GM19193 (cell line): ENCODE data around the gene VRK2.

Experiments used
- POLR2A ChIP-seq: IDR thresholded peaks from 4 replicates; pipeline ENCODE4 v1.6.1; 2011; ENCODE audit not compliant: insufficient read depth, insufficient read length; ENCODE audit errors: extremely low read depth

Gene VRK2

DNA sequence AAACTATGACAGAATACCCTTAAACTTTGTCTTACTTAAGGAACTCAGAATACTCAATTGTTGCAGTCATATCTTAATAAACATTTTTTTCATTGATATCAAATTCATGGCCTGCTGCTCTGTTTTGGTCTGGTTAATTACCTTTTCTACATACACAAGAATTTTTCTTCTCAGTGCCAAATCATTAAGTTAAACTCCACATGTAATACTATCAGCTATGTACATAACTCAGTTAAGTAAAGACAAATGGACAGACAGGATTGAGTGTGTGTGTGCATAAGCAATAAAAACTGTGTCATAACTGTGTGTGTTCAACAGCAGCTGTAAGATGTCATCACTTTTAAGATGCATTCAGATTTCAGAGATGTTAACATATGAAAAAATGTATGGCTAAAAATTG is 34.4 kb downstream of the VRK2 start:
- TF ChIP-seq POLR2A = no peak

DNA sequence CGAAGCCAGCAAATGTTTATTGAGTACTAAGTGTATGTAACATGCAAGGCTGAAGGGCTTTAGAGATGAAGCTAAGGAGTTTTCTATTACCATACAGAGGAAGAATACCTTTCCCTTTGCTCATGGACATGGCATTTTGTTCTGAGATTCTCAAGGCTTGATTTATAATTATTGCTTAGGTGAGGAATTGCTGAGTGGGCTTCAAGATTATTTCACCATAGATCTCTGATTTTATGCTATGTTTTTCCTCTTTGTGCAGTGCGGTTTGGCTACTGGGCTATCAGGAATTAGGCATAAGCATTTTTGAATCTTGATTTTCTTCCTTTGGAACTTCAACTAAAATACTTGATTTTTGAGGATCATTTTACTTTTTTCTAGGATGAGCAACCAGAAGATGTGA is 42.5 kb downstream of the VRK2 start:
- no peak for TF ChIP-seq POLR2A

DNA sequence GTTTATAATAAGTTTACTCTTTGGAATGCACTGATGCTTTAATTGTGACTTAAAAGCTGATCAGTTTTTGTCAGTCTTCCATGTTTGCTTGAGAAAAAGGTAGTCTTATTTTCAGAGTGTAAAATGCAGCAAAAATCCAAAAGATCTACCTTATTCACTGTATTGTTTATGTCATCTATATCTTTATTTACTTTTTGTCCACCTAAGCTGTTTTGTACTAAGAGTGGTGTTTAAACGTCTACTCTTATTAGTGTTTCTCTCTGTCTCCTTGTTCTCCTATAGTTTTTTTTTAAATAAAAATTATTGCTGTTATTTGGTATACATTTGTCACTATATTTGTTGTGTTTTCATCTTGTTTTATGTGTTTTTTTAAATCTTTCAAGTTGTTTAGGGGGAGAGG is 50.4 kb downstream of the VRK2 start:
- TF ChIP-seq POLR2A = no peak

DNA sequence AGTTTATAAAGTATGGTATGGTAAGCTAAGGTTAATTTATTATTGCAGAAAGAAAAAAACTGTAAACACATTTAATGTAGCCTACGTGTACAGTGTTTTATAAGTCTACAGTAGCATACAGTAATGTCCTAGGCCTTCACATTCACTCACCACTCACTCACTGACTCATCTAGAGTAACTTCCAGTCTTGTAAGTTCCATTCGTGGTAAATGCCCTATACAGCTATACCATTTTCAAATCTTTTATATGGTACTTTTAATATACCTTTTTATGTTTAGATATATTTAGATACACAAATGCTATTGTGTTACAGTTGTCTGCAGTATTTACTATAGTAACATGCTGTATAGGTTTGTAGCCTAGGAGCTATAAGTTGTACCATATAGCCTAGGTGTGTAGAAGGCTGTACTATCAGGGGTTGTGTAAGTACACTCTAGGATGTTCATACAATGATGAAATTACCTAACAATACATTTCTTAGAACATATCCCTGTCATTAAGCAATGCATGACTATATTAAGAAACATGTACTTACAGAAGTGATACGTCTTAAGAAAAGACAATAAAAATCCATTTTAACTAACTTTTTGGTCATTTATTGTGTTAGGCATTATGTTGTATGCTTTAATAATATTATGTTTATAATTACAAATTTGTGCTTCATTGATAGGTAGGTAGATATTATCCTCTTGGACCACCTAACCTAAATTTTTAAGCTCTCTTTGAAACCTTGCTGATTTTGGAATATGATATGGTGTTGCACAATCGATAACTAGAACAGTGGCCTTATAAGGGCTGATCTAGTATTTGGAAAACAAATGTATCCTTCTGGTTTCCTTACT is 51.9 kb downstream of the VRK2 start:
- no peak for TF ChIP-seq POLR2A

DNA sequence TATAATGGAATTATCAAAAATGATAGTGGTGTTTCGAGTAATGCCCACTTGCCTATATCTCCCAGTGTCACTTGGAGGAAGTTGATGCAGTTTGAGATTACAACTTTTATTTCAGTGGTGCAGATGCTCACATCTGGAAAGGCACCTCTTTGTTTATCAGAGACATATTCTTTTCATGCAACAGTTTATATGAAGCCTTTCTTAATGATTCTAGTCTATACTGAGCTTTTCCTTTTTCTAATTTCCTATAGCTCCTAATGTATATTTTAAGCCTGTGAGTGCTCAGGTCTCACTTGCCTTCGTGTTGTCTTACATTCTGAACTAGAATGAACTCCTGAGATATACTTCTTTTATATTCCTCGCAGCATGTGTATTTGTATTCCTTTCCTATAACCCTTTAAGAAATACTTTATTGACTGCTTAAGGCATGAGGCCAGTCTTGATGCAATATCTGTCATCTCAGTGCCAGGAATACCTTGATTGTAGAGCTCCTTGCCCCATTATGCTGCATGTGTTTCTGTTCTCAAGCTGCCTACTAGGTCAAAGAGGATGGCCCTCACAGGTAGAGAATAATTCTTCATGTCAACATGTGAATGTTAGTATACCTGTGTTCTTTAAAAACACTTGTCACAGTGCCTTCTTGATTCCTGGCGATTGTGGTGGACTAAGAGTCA is 52.6 kb downstream of the VRK2 start:
- TF ChIP-seq POLR2A = no peak

DNA sequence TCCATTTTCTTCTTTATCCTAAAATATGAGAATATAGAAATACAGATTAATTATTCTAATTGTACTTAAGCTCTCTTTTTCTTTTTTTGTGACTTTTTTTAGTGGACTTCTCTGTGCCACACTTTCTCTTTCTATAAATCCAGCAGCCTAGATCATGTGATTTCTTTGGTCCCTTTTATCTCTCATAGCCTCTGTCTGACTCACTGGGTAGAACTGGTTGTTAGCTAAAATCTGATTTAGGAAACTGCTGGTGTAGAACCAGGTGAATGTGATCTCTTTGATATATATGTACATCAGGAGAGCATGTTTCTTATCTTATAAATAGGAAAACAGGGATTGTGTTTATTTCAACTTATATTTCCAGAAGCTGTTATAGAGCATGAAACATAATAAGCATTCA is 54.9 kb downstream of the VRK2 start:
- TF ChIP-seq POLR2A = no peak

DNA sequence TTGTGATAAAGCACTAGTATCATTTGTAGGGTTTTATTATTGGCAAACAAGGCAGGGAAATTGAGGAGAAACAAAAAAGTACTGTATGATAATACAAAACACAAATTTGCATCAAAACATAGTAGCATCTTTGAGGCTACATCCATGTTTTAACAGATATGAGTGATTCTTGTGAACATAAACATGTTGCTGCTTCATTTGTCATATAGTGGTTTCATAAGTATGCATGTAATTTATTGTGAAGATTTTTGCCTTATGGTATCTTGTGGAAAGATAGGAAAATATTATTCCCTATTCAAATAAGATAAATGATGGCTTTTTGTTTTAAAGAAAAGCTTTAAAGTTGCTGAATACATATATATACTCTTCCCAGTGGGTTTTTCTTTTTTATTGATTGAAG is 60.3 kb downstream of the VRK2 start:
- no peak for TF ChIP-seq POLR2A

DNA sequence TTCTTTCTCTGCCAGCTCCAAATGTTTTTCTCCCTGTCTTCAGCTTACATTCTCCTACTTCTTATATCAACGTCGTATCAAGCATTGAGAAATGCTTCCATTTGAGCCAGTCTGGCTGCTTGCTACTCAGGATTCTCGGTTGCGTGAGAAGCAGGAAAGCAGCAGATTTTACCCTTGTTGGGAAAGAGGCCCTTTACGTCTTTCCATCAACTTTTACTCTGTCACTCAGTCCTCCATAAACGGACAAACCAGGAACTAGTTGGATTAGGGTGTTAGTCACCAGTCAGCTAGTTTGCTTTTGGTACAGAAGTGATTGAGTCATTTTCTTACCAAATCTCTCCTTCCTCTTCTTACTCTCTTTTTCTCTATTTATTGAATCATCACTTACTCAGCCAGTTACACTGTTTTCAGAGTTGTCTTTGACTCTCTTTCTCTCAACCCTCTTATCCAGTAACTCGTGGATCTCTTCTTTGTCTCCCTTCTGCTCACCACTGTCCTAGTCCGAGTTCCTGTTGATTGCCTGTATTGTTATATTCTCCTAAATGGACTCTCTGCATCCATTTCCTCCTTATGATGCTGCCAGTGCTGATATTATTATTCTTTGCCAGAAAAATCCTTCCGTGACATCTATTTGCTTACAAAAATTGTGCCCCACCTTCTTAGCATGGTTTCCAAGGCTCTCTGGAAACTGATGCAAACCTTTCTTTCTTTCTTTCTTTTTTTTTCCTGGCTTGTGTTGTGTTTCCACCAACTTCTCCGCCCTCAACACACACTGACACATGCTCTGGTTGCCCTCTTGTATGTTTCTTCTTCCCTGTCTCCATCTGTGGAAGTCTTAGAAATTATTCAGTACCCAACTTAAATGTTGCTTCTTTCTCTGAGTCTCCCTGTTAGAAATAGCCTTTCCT is 61.5 kb downstream of the VRK2 start:
- TF ChIP-seq POLR2A = no peak

DNA sequence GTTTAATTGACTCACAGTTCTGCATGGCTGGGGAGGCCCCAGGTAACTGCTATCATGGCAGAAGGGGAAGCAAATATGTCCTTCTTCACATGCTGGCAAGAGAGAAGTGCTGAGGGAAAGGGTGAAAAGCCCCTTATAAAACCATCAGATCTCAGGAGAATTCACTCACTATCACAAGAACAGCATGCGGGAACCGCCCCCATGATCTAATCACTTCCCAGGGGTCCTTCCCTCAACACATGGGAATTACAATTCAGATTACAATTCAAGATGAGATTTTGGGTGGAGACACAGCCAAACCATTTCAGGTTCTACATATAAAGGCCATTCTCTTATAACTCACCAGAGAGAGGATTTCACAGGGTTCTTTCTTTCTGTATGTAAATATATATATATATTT is 62.9 kb downstream of the VRK2 start:
- no peak for TF ChIP-seq POLR2A

DNA sequence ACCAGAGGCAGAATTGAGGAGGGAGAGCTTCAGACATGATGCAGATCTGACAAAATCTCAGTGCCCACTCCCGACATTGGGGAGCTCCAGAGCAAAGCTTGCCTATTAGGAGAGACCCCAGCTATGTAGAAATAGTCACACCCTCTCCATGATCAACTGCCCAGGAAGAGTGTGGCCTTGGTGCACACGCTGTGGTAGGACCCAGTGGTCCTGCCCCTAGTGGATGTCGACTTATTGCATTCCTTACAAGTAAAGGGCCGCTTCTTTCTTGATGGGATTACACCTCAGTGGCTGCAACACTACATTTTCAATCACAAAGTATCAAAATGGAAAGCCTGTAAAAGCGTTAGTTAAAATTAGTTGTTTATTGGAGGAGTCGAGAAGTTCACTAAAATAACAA is 64.2 kb downstream of the VRK2 start:
- no peak for TF ChIP-seq POLR2A

DNA sequence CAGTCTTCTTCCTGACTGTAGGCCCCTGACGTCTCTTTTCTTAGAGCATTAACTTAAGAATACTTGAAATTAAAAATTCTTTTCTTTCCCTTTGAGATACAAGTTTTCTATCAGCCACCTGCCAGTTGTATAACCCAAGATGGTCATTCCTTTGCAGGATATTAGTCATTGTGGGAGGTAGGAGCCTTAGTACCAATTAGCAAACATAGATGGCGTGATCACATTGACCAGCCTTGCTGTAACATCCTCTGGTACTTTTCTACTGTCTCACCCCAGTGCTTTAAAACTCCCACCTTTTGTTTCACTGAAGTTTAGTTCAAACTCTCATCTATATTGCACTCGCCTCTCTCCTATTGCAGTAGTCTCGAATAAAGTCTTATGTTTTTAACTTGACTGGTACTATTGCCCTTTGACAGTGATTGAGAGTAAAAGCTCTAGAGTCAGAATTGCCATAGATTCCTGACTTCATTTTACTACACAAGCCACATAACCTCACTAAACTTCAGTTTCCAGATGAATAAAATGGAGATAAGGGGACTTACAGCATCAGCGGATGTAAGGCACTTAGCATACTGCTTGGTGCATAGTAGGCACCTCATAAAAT is 74.1 kb downstream of the VRK2 start:
- TF ChIP-seq POLR2A = no peak

DNA sequence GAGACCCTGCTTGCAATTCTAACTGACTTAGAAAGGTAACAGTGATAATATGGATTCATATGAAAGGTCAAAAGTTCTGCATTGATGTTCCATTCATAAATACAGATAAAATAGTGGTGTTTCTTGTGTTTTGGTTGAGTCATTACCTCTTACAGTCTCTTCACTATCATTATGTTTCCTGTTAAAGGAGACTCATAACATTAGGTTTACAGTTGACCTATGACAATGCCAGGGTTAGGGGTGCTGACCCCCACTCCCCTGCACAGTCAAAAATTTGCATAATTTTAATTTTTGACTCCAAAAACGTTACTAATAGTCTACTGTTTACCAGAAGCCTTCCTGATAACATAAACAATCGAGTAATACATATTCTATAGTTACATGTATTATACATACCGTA is 75.4 kb downstream of the VRK2 start:
- TF ChIP-seq POLR2A = no peak

DNA sequence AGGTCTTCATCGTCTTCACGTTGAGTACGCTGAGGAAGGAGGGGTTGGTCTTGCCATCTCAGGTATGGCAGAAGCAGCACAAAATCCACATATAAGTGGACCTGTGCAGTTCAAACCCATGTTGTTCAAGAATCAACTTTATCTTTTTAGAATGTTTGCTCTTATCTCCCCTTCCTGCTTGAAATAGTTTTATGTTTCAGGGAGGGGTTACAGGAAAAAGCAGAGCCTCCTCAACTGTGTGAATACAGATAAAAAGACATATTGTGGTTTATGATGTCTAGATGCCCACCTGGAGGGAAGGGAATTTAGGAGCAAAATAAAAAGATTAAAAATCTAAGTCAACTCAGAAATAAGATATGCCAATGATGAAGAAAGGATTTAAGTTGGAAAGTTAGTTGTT is 75.9 kb downstream of the VRK2 start:
- no peak for TF ChIP-seq POLR2A

DNA sequence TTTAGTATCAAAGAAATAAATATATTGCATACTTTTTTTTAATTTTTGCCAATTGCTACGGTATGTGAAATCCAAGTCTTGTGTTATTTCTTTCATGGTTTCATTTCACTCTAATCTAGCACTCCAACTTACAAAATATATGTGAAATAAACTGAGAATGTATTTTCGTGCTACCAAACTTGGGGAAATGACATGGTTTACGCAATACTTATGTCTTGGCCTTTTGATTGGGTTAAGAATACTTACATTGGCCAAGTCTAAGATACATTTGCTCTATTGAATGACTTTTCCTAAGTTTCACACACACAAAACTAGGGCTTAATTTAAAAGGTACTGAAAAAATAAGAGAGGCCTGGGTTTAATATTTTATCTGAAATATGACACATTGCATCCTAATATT is 80.5 kb downstream of the VRK2 start:
- no peak for TF ChIP-seq POLR2A

DNA sequence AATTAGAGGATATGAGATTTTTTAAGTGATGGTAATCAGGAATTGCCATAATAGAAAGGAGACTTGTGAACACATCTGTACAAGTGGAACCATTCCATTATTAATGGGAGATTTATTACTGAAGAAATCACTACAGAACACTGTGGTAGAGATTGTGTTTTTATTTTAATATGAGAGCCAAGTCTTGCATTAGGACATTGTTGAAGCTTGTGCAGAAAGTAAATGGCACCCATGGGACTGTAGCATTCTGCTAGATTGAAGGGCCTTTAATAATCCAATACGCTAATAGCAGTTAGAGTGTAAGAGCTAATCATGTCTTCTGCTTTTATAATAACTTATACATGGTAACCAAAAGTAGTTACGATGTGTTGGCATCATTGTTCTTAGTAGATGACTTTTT is 83.6 kb downstream of the VRK2 start:
- no peak for TF ChIP-seq POLR2A
